Measurements from ENCODE around the gene TAS2R4.

GRCh38 chr7:141776374-141776773 is at the start of gene TAS2R4:
- TF ChIP-seq TEAD4 (IDR thresholded peaks at IDR 0.05; ENCODE audit: borderline replicate concordance, insufficient read depth) (no peak), MXI1 (IDR thresholded peaks at IDR 0.05; ENCODE audit: low read depth, low read length) (no peak)
- TF ChIP-seq, protein P1, sequence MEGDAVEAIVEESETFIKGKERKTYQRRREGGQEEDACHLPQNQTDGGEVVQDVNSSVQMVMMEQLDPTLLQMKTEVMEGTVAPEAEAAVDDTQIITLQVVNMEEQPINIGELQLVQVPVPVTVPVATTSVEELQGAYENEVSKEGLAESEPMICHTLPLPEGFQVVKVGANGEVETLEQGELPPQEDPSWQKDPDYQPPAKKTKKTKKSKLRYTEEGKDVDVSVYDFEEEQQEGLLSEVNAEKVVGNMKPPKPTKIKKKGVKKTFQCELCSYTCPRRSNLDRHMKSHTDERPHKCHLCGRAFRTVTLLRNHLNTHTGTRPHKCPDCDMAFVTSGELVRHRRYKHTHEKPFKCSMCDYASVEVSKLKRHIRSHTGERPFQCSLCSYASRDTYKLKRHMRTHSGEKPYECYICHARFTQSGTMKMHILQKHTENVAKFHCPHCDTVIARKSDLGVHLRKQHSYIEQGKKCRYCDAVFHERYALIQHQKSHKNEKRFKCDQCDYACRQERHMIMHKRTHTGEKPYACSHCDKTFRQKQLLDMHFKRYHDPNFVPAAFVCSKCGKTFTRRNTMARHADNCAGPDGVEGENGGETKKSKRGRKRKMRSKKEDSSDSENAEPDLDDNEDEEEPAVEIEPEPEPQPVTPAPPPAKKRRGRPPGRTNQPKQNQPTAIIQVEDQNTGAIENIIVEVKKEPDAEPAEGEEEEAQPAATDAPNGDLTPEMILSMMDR (IDR thresholded peaks at IDR 0.05), result no peak
